Left renal pelvis (tissue), 4 donors: ENCODE measurements around the gene OSBPL10. TPM values are rescaled to one million over a fixed set of nuclear protein-coding genes. Genes with fewer than 3 reads are reported as not detected.
"Not testable (repeated sequence)": the region's sequence is repeated elsewhere in the genome, so short reads cannot be mapped to it uniquely, and the experiment has no call there.

Experiments
- DNase-seq, 4 donors: peaks; one replicate each; pipeline ENCODE4 v3.0.0-alpha.2; 2013; ENCODE audit warnings: low read depth in 4 of 4, low spot score in 3 of 4
- polyA plus RNA-seq, 4 donors: library from polyadenylated mRNA; unstranded; fragments of 120-200 nt; gene quantifications; one replicate each; pipeline ENCODE4 v1.2.1, GENCODE V29; 2013; ENCODE audit not compliant: insufficient read length in 4 of 4

Gene OSBPL10
- polyA plus RNA-seq, 4 donors, result 14.3 to 21.3 (median 19.1) TPM

DNA sequence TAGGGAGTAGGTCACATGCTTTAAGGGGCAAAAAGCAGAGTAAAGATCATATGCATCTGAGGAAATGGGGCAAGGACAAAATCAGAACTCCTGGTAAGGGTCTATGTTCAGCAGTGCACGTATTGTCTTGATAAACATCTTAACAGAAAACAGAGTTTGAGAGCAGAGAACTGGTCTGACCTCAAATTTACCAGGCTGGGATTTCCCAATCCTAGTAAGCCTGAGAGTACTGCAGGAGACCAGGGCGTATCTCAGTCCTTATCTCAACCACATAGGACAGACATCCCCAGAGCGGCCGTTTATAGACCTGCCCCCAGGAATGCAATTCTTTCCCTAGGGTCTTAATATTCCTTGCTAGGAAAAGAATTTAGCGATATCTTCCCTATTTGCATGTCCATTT, 14.0 kb upstream of the OSBPL10 start:
- DNase-seq, result not testable (repeated sequence)

DNA sequence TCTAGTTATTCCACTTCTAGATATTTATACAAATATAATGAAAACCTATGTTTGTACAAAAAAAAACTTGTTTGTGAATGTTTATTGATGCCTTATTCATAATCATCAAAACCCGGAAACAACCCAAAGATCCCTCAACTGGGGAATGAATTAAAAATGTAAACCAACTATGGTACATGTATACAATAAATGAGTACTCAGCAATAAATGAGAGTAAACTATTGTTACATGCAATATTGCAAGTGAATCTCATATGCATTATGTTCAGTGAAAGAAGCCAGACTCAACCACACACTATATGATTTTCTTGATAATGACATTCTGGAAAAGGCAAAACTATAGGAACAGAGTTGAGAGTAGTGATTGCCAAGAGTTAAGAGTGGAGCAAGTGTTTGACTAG, 12.8 kb upstream of the OSBPL10 start:
- no peak for DNase-seq

DNA sequence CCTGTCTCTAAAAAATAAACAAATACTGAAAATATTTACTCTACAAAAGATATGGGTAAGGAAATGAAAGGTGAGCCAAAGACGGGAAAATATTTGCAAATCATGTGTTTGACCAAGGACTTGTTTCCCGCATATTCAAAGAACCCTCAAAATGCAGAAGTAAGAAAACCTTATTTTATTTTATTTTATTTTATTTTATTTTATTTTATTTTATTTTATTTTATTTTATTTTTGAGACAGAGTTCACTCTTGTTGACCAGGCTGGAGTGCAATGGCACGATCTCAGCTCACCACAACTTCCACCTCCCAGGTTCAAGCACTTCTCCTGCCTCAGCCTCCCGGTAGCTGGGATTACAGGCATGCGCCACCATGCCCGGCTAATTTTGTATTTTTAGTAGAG, 11.9 kb upstream of the OSBPL10 start:
- DNase-seq, result not testable (repeated sequence)

DNA sequence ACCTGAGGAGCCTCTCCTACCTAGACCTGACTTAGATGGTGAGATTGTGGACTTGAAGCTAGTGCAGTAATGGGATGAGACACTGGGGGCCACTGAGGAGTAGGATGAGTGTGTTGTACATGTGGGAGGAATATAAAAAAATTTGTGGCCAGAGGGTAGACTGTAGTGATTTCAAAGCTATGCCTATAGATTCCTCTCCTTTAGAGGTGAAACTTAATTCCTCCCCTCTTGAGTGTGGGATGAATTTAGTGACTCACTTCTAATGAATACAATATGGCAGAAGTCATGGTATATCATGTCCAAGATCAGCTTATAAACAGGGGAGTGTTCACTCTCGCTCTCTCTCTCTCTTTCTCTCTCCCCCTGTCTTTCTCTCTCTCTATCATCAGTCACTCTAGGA, 7.2 kb upstream of the OSBPL10 start:
- no peak for DNase-seq

DNA sequence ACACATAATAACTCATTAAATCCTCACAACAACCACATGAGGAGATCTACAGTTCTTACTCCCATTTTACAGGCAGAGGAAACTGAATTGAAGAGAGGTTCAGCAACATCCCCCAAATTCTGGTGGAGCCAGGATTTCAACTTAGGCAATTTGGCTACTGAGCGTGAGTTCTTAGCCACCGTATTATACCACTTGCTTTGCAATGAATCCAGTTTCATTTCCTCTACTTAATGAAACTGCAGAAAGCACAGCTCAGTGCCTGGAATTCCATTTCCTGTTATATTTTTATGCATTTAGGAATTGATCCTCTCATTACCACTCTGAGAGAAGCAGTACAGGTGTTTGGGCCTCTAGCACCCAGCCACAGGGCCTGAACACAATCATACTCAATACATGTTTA, 4.8 kb upstream of the OSBPL10 start:
- no peak for DNase-seq

DNA sequence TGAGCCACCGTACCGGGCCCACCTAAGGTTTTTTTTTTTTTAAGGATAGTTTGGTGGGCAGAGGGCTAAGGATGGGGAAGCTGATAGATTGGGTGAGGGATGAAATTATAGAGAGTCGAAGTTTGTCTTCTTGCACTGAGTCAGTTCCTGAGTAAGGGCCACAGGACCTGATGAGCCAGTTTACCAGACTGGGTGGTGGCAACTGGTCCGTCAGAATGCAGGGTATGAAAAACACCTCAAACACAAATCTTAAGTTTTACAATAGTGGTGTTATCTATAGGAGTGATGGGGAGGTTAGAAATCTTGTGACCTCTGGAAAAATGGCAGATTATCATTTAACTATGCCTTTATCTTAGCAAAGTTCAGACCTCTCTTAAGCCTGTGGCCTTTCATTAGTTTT, 3.3 kb upstream of the OSBPL10 start:
- DNase-seq, result no peak

DNA sequence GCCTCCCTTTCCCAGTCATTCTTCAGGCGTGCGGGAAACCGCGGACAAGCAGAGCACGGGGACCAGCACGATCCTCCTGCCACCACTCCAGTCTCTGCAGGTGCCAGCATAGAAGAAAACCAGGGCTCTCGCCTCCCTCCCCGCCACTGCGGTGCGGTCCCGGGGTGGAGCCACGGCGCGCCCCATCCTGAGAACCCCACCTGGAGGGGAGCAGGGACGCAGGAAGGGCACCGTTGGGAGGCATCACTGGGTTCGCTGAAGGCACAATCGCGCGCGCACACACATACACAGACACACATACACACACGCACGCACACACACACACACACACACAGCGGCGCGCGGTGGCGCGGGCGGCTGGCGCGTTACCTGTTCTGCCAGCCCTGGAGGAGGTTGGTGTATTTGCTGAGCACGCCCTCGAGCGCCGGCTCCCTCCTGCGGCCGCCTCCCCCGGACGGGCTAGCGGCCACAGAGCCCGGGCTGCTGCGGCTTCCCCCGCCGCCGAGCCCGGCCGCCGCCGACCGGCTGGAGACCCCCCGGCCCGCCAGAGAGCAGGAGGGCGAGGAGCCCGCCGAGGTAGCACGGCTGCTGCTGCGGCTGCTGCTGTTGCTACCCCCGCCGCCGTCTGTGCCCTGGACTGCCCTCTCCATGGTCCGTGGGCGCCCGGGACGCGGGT, 394 bp downstream of the OSBPL10 start:
- peak in 1 of 4 donors; percentile 56 for DNase-seq

DNA sequence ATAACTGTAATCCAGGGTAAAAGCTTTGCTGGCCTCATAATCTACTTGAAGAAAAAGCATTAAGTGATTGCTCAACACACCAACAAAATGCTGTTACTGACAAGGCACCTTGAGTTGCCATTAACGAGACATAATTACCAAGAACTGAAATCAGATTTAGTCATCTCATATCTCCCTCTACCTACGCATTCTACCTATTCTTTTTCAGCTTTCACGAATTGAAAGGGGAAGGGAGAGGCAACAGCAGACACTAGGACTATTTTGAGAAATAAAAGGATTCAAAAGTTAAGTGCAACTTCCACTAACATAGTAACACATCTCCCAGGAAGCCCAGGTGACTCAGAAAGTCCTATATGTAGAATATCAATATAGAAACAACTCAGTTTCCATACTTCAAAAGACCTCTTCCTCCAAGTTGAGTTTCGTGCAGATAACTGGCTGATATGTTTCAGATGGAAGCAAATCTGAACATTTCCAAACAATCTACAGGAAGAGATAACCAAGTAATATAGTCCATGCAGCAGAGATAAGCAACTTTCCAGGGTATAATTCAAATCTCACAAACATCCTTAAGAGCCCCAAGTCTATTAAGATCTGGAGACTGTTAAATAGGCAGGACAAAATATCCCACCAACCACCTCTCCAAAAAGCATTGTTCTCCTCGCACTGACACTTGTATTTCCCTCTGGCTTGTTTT, 1.9 kb downstream of the OSBPL10 start:
- DNase-seq, result no peak

DNA sequence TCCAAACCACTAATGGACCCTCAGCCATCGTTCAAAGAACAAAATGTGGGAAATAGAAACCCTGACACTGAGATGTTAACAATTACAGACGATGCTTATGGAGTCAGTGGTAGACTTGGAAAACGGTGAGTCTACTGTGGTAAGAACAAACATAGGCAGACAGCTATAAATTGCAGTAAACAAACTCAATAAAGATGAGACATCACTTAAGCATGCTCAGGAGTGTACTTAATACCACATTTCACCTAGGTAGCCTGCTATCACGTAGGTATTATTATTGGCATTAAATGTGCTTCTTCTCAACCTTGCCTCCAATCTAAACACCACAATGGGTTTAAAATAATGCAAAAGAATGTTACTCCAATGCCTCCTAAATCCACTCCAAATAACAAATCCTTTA, 2.5 kb downstream of the OSBPL10 start:
- no peak for DNase-seq

DNA sequence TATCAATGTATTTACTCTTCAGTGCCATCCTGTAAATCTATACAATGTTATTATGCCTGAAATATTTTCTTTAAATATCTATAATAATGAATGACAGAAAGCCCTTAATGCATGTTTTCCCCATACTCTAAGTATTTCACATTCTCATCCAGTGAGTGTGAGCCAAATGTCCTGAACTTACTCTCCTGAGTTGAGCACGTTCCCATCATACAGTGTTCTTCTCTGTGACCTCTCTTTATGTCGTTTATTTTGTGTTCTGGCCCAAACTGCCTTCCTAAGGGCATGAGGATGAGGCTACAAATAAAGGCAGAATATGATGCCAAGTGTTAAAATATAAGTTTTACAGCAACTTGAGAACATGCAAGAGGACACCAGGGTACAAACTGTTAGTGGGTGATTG, 3.3 kb downstream of the OSBPL10 start:
- no peak for DNase-seq

DNA sequence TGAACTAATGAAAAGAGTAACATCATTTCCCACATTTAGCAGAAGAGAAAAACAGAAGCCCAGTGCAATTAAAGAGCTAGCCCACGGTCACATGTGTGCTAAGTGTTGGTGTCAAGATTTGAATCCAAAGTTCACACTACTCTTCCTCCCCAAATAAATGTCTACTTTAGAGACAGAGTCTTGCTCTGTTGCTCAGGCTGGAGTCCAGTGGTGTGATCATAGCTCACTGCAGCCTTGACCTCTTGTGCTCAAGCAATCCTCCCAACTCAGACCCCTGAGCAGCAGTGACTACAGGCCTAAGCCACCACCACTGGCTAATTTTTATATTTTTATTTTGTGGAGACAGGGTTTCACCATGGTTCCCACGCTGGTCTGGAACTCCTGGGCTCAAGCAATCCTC, 4.8 kb downstream of the OSBPL10 start:
- DNase-seq, result no peak

DNA sequence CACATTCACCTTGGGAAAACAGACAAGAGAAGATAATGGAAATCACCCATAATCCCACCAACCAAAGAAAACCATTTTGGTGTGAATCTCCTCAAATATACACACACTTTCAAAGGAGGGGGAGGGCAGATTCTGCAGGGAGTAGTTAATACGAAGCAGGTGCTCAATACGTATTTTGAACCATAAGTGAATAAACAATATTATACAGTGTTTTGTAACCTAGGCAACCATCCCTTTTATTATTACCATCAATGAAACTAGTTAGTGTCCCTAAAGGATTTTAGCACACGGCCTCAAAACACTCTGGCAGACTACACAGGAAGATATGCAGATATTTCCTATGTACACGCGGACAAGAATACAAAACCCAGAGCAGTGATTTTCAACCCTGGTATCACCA, 6.1 kb downstream of the OSBPL10 start:
- DNase-seq, result no peak

DNA sequence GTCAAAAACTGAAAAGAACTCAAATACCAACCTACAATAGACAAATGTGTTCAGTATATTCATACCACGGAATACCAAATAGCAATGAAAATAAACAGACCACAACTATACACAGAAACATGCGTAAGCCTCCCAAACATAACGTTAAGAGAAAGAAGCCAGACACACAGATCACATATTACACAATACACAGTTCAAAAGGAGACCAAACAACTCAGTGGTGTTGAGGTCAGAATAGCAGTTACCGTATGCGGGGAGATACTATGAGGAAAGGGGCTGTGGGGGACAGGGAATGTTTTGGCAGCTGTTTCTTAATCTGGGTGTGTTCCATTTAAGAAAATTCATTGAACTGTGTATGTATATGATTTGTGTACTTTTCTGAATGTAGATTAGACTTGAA, 6.6 kb downstream of the OSBPL10 start:
- no peak for DNase-seq

DNA sequence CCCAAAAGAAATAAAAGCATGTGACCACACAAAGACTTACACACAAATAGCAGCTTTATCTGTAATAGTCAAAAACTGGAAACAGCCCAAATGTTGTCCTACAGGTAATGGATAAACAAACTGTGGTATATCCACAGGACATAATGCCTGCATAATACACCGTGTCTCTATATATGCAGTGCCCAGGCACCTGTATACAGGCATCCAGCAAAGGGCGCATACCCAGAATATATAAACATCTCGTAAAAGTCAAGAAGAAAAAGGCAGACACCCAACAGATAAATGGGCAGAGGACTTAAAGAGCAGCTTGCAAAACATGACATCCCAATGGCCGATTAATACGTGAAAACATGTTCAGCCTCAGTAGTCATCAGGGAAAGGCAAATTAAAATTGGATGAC, 7.2 kb downstream of the OSBPL10 start:
- no peak for DNase-seq

DNA sequence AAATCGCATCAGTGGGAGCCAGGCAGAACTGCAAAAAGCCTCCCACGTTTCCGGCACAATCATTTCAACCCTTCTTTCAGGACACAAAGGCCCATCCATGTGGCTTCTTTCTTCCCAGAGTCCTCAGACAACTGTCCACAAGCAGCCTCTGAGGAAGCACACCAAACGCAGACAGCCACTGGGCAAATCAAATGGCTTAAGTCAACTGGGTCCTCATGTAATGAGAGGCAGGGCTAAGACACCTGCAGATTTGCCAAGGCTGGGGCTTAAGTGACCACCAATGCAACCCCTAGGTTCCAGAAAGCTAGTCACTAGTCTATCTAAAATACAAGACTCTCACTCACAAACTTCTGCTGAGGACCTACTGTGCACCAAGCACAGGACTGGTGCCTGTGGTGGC, 8.0 kb downstream of the OSBPL10 start:
- DNase-seq, result no peak

DNA sequence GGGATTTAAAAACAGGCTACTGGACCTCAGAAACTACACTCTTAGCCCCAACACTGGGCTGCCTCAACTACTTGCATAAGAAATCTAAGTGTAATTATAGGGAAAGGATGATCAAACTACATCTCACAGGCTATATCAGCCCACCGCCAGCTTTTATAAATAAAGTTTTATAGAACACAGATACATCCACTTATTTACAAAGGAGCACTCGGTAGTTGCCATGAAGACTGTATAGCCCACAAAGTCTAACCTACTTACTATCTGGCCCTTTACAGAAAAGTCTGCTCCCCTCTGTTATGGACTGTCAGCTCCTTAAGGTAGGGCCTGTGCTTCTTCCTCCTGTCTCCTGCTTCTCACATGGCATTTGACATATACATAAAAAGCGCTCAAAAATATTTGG, 9.5 kb downstream of the OSBPL10 start:
- DNase-seq, result no peak

DNA sequence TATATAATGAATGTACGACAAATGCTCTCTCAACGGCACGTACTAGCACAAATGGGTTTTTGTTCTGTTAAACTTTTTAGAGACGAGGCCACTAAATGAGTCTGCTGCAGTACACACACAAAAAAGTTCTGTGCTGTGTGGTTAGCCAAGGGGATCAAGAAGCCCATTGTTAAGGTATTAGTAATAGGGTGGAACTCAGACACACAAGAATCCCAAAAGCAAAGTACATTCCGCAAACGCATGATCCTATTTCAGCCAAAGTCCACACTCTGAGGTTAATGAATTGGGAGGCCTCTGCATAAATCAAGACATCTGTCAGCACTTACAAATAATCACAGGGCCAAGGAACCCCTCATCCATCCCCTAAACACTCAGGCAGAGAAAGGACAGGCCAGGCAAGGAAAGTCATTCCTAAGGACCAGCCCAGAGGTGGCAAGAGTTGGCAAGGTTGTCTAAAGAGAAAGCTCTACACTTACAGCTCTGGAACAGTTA, 12.1 kb downstream of the OSBPL10 start:
- peak in 3 of 4 donors; percentile 52 to 75 (median 66) for DNase-seq

DNA sequence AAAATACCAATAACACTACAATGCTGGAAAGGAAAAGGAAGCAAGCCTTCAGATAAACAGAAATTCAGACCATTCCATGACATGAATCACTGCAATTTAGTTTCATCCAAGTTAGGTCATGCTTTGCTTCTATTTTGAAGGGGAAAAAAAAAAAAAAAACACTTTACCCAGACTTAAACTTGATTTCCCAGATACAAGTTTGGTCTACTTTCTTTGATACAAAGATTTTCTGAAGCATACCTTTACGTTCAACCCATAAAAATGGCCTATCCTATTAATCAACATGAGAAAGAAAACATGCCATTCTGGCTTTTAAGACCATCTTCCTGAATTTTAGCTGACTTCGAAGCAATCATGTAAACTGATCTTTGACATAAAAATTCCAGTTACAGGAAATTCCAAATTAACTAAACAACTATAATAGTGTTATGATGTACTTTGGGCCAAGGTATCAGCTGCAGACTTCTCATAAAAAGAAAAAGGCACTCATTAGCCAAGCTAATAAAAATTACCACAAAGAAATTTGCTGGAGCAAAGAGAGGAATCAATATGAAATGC, 12.6 kb downstream of the OSBPL10 start:
- no peak for DNase-seq

DNA sequence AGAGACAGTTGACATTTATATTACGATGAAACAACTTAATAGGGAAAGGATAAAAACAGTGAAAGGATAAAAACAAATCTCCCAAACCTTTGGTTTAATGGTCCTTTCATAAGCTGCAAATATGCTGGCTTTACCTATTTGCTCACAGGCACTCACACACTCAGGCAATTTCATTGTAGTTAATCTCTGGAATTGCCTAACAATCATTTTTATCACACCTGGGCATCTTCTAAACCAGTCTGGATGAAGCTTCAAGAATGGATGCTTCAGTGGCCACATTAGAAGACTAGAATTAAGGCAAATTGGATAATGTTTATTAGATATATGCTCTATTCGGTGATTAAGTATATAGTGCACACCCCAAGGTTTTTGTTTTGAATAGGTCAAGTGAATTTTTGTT, 13.5 kb downstream of the OSBPL10 start:
- no peak for DNase-seq

DNA sequence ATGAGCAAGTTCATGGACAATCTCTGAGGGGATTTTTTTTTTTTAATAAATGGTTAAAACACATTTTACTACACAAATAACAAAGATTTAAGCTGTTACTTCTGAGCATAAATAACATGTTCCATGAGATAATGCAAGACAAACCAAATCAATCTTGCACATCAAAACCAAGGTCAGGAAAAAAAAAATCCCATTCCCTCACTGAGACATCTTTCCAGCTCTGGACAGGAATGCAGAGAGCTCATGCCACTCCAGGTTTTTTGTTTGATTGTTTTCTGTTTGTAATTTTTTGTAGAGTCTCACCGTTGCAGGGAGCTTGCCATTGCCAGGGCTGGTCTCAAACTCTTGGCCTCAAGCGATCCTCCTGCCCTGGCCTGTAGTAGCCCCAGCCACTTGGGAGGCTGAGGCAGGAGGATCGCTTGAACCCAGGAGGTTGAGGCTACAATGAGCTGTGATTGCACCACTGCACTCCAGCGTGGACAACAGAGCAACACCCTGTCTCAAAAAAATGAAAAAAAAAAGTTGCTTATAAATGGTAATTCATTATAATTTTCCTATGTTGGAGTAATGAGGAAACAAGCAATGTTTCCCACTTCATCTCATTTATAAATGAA, 14.0 kb downstream of the OSBPL10 start:
- DNase-seq, result no peak

DNA sequence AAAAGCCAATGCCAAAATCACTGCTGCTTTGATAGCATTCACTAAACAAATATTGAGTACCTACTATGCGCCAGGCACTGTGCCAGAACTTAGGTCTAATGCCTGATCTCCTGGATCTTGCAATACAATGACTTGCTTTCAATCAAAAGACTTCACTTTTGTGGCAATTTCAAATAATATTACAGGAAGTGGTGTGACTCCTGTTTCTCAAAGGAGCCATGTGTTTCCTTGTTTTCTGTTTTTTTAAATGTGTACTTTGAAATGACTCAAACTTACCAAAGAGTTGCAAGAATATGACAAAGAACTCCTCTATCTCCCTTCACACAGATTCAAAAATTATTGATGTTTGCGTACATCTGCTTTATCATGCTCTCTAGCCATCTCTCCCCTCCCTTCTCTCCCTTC, 18.3 kb downstream of the OSBPL10 start:
- DNase-seq, result no peak
